ENCODE measurements around the gene MYO15A.

MYO15A gene

GRCh38 chr17:18117982-18118975, 9.7 kb downstream of the MYO15A start:
- Histone ChIP-seq H3K4me3 (ENCODE audit: low read length, poor library complexity, severe bottlenecking) (no peak overlapping the region), H3K27me3 (ENCODE audit: insufficient read depth, low read length, poor library complexity, severe bottlenecking) (no peaks in the 10 kb centered on the region), H3F3A (ENCODE audit: low read depth) (no peaks in the 10 kb centered on the region), H3K79me2 (ENCODE audit: insufficient read depth, low read length) (no peaks in the 10 kb centered on the region), H3K4me1 (ENCODE audit: insufficient read depth, low read length, poor library complexity, severe bottlenecking) (no peaks in the 10 kb centered on the region), H3K36me3 (ENCODE audit: insufficient read depth, low read length) (no peaks in the 10 kb centered on the region), H4K20me1 (ENCODE audit: insufficient read depth, low read length, poor library complexity, severe bottlenecking) (no peaks in the 10 kb centered on the region), H3K9me2 (replicated peaks; ENCODE audit: low read depth, low read length) (no peaks in the 10 kb centered on the region), H3K9ac (ENCODE audit: low read depth, low read length, poor library complexity, severe bottlenecking) (no peak overlapping the region), H3K4me2 (ENCODE audit: low read depth, low read length, poor library complexity, severe bottlenecking) (no peak overlapping the region), H3K9me3 (ENCODE audit: insufficient read depth, low read depth, low read length) (no peaks in the 10 kb centered on the region), H2AFZ (ENCODE audit: low read length) (no peak overlapping the region)
- TF ChIP-seq, protein P1, sequence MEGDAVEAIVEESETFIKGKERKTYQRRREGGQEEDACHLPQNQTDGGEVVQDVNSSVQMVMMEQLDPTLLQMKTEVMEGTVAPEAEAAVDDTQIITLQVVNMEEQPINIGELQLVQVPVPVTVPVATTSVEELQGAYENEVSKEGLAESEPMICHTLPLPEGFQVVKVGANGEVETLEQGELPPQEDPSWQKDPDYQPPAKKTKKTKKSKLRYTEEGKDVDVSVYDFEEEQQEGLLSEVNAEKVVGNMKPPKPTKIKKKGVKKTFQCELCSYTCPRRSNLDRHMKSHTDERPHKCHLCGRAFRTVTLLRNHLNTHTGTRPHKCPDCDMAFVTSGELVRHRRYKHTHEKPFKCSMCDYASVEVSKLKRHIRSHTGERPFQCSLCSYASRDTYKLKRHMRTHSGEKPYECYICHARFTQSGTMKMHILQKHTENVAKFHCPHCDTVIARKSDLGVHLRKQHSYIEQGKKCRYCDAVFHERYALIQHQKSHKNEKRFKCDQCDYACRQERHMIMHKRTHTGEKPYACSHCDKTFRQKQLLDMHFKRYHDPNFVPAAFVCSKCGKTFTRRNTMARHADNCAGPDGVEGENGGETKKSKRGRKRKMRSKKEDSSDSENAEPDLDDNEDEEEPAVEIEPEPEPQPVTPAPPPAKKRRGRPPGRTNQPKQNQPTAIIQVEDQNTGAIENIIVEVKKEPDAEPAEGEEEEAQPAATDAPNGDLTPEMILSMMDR (conservative IDR thresholded peaks at IDR 0.05; ENCODE audit: low read length): no peak
- no peak for TF ChIP-seq EZH2phosphoT487 (IDR thresholded peaks at IDR 0.05; ENCODE audit: borderline replicate concordance)

DNA sequence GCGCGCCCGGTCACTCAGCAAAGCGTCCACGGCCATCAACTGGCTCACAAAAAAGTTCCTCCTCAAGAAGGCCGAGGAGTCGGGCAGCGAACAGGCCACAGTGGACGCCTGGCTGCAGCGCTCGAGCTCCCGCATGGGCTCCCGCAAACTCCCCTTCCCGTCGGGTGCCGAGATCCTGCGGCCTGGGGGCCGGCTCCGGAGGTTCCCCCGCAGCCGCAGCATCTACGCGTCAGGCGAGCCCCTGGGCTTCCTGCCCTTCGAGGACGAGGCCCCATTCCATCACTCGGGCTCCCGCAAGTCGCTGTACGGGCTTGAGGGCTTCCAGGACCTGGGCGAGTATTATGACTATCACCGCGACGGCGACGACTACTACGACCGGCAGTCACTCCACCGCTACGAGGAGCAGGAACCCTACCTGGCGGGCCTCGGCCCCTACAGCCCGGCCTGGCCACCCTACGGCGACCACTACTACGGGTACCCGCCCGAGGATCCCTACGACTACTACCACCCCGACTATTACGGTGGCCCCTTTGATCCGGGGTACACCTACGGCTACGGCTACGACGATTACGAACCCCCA, 10.7 kb downstream of the MYO15A start:
- Histone ChIP-seq H4K20me1 (ENCODE audit: insufficient read depth, low read length, poor library complexity, severe bottlenecking) (no peaks in the 10 kb centered on the region), H3K4me3 (ENCODE audit: low read length, poor library complexity, severe bottlenecking) (no peak overlapping the region), H3K9me3 (ENCODE audit: insufficient read depth, low read depth, low read length) (no peaks in the 10 kb centered on the region), H3K27me3 (ENCODE audit: insufficient read depth, low read length, poor library complexity, severe bottlenecking) (no peaks in the 10 kb centered on the region), H3K9me2 (replicated peaks; ENCODE audit: low read depth, low read length) (no peaks in the 10 kb centered on the region), H3K4me1 (ENCODE audit: insufficient read depth, low read length, poor library complexity, severe bottlenecking) (no peaks in the 10 kb centered on the region), H3K36me3 (ENCODE audit: insufficient read depth, low read length) (no peaks in the 10 kb centered on the region), H3K9ac (ENCODE audit: low read depth, low read length, poor library complexity, severe bottlenecking) (no peak overlapping the region), H3K4me2 (ENCODE audit: low read depth, low read length, poor library complexity, severe bottlenecking) (no peak overlapping the region), H3K79me2 (ENCODE audit: insufficient read depth, low read length) (no peaks in the 10 kb centered on the region), H2AFZ (ENCODE audit: low read length) (no peak overlapping the region), H3F3A (ENCODE audit: low read depth) (no peaks in the 10 kb centered on the region)
- TF ChIP-seq EZH2phosphoT487 (IDR thresholded peaks at IDR 0.05; ENCODE audit: borderline replicate concordance): no peak
- TF ChIP-seq, protein P1 (conservative IDR thresholded peaks at IDR 0.05; ENCODE audit: low read length): no peak

DNA sequence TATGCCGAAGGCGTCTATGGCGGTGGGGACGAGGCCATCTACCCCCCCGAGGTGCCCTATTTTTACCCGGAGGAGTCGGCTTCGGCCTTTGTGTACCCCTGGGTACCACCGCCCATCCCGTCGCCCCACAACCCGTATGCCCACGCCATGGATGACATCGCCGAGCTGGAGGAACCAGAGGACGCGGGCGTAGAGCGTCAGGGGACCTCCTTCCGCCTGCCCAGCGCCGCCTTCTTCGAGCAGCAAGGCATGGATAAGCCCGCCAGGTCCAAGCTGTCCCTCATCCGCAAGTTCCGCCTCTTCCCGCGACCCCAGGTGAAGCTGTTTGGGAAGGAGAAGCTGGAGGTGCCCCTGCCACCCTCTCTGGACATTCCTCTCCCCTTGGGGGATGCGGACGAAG, 11.4 kb downstream of the MYO15A start:
- no peaks in the 10 kb centered on the region for H3K79me2 ChIP-seq (ENCODE audit: insufficient read depth, low read length)
- no peak overlapping the region for H3K9ac ChIP-seq (ENCODE audit: low read depth, low read length, poor library complexity, severe bottlenecking)
- no peak overlapping the region for H3K4me2 ChIP-seq (ENCODE audit: low read depth, low read length, poor library complexity, severe bottlenecking)
- TF ChIP-seq, protein P1 (conservative IDR thresholded peaks at IDR 0.05; ENCODE audit: low read length): no peak
- H3K4me1 ChIP-seq (ENCODE audit: insufficient read depth, low read length, poor library complexity, severe bottlenecking): no peaks in the 10 kb centered on the region
- H3K9me3 ChIP-seq (ENCODE audit: insufficient read depth, low read depth, low read length): no peaks in the 10 kb centered on the region
- H3F3A ChIP-seq (ENCODE audit: low read depth): no peaks in the 10 kb centered on the region
- H3K36me3 ChIP-seq (ENCODE audit: insufficient read depth, low read length): no peaks in the 10 kb centered on the region
- no peaks in the 10 kb centered on the region for H3K27me3 ChIP-seq (ENCODE audit: insufficient read depth, low read length, poor library complexity, severe bottlenecking)
- no peaks in the 10 kb centered on the region for H3K9me2 ChIP-seq (replicated peaks; ENCODE audit: low read depth, low read length)
- no peak overlapping the region for H3K4me3 ChIP-seq (ENCODE audit: low read length, poor library complexity, severe bottlenecking)
- H2AFZ ChIP-seq (ENCODE audit: low read length): no peak overlapping the region
- H4K20me1 ChIP-seq (ENCODE audit: insufficient read depth, low read length, poor library complexity, severe bottlenecking): no peaks in the 10 kb centered on the region

Data from Loucy (cell line).